CD1c-positive myeloid dendritic cell (primary cell): ENCODE measurements around the gene DBF4B.
"Not testable (repeated sequence)": the region's sequence is repeated elsewhere in the genome, so short reads cannot be mapped to it uniquely, and the experiment has no call there.

Source experiments
- DNase-seq: peaks from one replicate; pipeline ENCODE4 v3.0.0-alpha.2; 2016; ENCODE audit errors: extremely low spot score

The DBF4B gene, protein sequence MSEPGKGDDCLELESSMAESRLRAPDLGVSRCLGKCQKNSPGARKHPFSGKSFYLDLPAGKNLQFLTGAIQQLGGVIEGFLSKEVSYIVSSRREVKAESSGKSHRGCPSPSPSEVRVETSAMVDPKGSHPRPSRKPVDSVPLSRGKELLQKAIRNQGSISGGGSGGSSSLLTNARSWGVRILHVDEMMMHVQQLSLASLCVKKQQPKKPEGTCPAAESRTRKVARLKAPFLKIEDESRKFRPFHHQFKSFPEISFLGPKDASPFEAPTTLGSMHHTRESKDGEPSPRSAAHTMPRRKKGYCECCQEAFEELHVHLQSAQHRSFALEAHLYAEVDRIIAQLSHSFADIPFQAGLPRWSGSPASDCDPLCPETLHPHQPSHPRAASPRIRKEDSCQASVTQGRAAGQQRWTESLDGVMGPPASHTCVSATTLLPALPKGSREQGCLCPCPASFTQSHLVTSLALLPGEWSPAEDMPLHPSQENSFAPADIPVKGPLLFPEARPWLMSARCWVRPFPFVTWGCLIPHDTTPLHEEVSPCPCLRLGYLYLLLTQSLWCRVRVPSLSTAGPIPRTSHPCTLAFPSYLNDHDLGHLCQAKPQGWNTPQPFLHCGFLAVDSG

DNA sequence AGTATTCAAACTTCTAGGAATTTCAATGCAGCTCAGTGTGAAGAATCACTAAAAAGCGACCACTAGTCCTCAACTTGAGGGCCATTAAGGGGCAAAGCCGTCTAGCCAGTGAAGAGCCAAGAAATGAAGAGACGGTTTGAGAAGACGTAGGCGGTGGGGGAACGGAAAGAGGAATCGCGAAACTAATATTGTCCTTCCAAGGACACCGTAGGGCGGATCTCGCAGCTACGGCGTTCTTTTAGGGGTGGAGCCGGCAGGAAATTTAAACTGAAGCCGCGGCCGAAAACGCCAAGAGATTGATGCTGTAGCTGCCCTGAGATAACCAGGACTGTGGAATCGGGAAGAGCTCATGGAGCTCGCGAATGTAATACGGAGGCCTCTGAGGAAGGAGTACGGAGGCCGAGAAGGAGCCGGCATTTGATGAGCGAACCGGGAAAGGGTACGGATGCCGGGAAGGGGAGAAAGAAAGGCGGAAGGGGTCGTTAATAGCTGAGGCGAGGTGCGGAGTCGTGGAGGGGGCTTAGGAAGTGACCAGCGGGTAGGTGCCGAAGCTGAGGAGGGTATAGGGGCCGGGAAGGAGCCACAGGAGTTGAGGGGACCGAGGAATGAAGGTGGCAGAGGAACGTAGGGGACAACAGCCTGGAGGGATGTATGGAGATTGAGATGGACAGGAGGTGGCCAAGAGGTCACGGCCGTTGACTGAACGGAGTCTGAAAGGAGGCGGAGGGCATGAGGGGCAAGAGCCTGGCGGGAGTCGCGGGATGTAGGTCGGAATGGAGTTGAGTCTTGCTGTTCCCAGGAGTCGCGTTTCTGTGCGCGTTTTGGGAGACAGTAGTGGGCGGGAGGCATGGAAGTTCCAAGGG is at the start of gene DBF4B:
TSS of gene DBF4B (plus strand) at position 265 of the 863 bp plus-strand sequence. CDS start at position 421, 156 bp downstream.
- peak; percentile 92 for DNase-seq

DNA sequence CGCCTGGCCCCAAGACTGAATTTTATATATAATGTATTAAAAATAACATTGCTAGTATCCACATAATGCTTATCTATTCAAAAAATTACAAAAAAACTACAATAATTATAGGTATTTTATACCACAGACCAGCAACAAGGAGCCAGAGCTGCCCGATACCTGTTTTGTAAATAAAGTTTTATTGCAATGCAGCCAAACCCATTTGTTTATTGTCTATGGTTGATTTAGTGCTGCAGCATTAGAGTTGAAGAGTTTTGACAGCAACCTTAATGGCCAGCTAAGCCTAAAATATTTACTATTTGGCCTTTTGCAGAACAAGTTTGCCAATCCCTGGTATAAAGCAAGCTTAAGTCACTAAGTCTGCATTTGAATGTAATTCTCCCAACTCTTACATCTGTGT is 46.6 kb upstream of the DBF4B start:
- DNase-seq = no peak

- DNase-seq = no peak
Observed at GRCh38 chr17:44663095-44663494, 45.4 kb upstream of the DBF4B start.

- DNase-seq = no peak
Observed at GRCh38 chr17:44664867-44665266, 43.6 kb upstream of the DBF4B start.

DNA sequence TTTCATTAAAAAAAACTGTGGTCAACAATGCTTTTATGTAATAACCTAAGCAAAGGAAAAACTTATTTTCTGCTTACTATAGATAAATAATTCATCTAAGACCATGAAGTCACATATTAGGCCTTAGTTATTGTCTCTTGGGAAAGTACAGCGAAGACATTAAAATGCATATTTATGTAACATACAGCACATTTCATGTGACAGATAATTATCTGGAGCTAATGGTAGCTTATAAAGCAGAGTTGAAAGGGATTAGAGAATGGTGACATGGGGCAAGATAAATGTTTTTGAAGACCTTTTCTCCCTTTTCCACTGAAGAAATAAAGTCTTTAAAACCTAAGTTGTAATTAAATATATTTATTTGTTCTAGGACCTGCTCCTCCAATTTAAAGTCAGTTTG is 42.5 kb upstream of the DBF4B start:
- DNase-seq = no peak

- peak; percentile 45 for DNase-seq
Observed at GRCh38 chr17:44672479-44673093, 35.9 kb upstream of the DBF4B start.

DNA sequence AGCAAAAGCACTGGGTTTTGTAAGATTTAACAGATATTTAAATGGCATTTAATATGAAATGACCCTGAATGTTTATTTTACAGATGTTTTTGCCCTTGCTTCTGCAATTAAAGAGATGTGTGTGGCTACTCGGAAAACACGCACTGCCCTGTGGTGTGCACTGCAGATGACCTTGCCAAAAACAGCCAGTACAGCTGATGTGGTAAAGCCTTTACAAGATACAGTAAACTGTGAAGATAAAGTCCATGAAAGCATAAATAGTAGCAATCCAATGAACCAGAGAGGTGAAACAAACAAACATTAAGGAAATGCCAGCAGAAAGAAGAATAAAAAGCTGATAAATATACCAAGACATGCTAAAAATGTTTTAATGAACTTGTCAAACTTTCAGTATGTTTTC is 34.6 kb upstream of the DBF4B start:
- no peak for DNase-seq

DNA sequence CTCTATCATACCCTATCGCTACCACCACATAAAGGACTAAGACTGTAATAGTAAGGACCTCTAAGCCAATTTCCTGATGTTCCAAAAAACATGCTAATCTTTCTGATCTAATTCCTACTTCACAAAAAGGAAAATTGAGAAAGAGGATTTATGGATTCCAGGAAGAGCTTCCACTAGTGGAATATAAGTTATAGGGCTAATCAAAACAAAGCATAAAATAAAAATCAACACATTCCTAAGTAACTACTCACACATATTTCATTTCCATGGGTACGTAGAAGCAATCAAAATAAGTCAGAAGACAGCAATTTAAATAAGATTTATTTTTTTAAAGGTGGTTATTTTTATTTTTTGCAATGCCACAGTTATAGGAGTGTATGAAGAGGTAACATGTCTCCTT is 31.3 kb upstream of the DBF4B start:
- no peak for DNase-seq

GRCh38 chr17:44683303-44683702 is 25.2 kb upstream of the DBF4B start:
- not testable (repeated sequence) for DNase-seq

- DNase-seq = no peak
Observed at GRCh38 chr17:44687756-44688155, 20.7 kb upstream of the DBF4B start.

GRCh38 chr17:44688200-44688599 is 20.3 kb upstream of the DBF4B start:
- DNase-seq = no peak

- DNase-seq = no peak
Observed at GRCh38 chr17:44688675-44689476, 19.6 kb upstream of the DBF4B start.

DNA sequence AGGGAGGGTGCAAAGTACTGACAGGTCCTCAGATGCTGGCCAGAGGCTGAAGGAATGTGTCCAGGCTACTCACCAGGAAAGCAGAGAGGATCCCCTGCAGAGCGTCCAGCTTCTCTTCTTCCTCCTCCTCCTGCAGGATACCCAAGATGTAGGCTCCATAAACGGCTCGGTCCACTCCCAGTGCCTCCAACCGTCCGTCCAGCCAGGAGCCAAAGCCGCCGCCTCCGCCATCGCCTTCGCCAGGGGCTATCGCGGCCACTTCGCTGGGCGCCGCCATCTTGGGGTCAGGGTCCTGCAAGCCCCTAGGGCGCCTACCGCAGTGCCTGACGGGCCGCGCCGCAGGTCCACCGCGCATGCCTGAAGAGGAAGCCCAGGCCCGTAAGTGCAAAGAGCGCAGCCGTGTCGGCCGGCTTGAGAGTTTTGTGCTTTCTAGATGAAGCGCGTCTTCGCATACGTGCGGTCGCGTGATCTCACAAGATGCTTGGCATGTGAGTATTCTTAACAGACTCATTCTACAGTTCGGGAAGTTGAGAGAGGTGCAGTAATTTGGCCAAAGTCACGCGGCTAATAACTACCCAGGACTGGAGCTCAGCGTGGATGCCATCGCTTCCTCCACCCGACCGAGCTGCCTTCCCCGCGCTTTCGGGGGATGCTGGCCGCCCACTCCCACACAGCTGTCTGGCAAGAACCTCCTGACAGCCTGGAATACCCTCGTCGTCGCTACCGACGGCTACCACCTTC is 18.8 kb upstream of the DBF4B start, which contains the start of gene CCDC43:
TSS of gene CCDC43 (minus strand) at position 300 of the 741 bp plus-strand sequence. CDS start at position 277, 23 bp downstream.
- DNase-seq = peak; percentile 97

GRCh38 chr17:44690746-44691306 is 17.6 kb upstream of the DBF4B start:
- peak; percentile 27 for DNase-seq

DNA sequence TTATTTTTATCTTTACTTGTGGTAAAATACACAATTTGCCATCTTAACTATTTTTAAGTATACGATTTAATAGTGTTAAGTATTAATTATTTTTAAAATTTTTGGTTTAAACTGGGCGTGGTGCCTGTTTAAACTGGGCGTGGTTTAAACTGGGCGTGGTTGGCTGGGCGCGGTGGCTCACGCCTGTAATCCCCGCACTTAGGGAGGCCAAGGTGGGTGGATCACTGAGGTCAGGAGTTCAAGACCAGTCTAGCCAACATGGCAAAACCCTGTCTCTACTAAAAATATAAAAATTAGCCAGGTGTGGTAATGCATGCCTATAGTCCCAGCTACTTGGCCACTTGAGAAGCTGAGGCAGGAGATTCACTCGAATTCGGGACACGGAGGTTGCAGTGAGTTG is 14.9 kb upstream of the DBF4B start:
- DNase-seq = no peak

- not testable (repeated sequence) for DNase-seq
Observed at GRCh38 chr17:44700288-44700687, 8.2 kb upstream of the DBF4B start.

DNA sequence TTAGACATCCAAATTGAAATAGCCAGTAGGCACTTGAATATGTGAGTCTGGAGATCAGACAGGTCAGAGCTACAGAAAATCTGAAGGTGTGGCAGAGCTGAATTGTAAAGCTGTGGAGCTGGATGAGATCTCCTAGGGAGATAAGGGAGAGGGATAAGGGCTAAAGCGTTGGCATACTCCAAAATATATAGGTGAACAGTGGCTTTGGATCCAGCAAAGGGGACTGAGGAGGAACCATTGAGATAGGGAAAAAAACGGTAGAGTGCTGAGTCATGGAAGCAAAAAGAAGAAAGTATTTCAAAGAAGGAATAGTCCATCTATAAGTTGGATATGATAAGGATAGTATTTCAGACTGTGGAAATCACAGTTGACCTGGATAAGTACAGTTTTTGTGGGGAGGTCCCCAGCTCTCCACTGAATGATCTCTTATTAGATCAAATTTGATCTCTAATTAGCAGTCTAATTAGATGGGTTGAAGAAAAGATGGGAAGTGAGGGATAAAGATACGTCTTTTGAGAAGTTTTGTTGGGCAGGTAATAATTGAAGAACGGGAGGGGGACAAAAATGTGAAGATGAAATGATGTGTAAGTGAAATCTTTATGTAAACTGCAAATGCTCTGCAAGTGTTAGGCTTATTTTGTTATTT is 587 bp upstream of the DBF4B start:
- DNase-seq = peak; percentile 1

GRCh38 chr17:44719444-44719843 is 11.0 kb downstream of the DBF4B start:
- DNase-seq = no peak

DNA sequence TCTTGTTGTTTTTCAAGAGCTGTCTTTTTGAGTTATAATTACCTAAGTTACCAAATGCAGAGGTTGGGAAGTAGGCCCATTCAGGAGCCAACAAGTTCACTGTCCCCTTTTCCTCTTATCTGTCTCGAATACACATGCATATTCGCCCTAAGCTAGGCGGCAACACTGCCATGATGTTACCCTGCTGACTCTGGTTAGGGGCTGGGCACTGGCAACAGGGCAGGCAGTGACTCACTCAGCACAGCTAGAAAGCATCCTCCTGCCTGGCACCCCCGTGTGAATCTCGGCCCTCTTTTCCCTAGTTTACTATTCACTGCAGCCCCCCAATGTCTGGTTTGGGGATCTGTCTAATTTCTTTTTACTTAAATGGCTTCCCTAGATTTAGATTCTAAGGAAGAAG is 13.8 kb downstream of the DBF4B start:
- DNase-seq = no peak
